ENCODE results near the gene SIGLEC9. TPM values are rescaled to one million over a fixed set of nuclear protein-coding genes. Genes with fewer than 3 reads are reported as not detected.

Gene SIGLEC9
- total RNA-seq, 4 donors from 2014 or later: 5.5 to 34.7 (median 11.3) TPM

DNA sequence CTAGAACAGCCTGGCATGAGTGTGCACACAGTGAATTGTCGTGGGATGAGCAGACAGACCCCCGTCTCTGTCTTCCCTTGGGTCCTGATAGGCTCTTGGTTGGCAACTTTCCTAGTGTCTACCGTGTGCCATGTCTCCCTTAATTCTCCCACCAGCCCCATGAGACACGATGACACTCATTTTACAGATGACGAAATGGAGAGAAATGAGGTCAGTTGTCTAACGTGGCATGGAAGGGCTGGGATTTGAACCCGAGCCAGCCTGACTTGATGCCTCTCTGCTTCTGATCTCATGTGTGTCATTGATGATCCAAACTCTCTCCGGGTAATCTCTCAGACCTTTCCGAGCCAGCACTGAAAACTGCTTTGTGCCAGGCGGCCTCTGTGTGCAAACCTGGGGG lies 33.6 kb upstream of the SIGLEC9 start:
- TF ChIP-seq, protein P1, sequence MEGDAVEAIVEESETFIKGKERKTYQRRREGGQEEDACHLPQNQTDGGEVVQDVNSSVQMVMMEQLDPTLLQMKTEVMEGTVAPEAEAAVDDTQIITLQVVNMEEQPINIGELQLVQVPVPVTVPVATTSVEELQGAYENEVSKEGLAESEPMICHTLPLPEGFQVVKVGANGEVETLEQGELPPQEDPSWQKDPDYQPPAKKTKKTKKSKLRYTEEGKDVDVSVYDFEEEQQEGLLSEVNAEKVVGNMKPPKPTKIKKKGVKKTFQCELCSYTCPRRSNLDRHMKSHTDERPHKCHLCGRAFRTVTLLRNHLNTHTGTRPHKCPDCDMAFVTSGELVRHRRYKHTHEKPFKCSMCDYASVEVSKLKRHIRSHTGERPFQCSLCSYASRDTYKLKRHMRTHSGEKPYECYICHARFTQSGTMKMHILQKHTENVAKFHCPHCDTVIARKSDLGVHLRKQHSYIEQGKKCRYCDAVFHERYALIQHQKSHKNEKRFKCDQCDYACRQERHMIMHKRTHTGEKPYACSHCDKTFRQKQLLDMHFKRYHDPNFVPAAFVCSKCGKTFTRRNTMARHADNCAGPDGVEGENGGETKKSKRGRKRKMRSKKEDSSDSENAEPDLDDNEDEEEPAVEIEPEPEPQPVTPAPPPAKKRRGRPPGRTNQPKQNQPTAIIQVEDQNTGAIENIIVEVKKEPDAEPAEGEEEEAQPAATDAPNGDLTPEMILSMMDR (IDR thresholded peaks at IDR 0.05; ENCODE audit: low read depth): no peak

DNA sequence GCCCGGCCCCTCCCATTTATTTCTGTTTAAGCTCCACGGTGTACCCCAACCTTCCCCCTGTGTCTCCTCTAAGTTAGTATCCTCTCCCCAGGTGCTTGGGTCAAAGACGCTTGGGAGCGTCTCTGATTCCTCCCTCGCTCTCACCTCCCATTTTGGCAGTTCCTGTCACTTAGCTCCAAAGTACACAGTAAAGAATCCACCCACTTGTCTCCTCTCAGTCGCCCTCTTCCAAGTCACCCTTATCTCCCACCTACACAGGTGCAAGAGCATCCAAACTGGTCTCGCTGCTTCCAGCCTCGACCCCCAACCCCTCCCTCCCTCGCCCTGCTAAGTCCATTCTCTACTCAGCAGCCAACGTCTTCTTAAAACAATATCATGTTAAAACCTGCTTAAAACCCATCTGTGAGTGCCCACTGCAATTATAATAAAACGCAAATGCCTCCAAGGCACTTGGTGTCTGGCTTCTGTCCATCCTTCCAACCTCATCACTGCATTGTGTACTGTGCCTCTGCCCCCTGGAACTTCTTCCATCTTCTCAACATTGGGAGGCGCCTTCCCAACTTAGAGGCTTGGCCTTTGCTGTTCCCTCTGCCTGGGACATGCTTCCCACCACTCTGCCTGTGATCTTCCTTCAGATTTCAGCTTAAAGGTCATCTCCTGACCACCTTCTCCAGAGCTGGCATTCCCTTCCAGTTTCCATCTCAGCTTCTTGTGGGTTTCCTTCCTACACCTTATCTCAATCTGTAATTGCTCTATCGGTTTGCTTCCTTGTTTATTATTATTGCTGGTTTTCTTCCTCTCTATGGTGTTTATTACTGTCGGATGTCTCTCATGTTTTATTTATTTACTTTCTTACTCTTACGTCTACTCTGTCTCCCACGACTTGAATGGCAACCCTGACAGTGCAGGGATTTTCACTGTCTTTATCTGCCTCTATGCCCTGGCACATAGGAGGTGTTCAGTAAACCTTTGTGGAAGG lies 32.5 kb upstream of the SIGLEC9 start:
- TF ChIP-seq, protein P1 (IDR thresholded peaks at IDR 0.05; ENCODE audit: low read depth): no peak

DNA sequence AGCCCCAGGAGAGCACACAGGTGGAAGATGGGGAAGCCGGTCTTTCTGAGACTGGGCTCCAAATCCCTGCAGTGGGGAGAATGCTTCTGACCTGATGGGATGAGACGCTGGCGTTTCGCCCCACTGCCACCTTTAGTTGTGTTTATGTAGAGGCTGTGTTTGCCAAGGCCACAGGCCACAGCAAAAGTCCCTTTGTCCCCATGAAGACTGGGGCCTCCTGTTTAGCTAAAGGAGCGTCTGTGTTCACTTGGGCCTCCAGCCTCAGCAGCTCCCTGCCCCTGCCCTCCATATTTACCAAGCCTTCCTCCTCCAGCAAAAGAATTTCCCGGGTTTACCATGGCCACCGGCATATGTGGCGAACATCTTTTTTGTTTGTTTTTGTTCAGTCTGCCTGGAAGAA lies 31.6 kb upstream of the SIGLEC9 start:
- TF ChIP-seq, protein P1 (IDR thresholded peaks at IDR 0.05; ENCODE audit: low read depth): no peak

DNA sequence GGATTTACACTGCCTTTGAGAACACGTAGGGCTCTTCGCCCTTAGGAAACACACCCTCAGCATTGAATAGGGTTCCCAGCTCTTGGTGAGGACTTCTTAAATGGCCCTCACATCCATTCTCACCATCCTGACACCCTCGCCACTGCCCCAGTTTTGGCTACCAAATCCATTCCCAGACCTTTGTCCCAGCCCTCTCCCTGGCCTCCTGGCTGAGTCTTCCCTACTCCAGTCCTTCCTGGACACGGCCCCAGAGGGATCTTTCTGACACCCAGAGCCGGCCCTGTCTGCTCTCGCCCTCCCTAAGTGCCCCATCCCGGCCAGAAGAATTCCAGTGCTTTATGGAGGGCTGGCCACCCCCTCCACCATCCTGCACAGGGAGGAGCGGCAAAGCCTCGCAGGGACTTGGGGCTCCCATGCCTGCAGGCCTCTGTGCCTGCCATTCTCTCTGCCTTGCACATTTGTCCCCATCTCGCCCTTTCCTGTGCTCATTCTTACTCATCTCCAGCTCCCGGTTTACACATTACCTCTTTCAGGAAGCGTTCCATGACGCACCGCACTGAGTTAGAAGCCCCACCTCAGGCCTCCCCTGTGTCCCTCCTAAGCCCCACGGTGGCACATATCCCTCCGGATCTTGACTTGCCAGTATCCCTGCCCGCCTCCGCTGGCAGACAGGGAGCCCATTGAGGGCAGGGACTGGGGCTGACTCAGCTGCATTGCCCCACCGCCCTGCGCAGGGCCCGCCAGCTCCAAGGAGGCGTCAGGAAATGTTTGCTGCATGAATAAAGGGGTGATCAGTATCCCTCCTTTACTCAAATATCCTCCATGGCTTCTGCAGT lies 31.0 kb upstream of the SIGLEC9 start:
- TF ChIP-seq, protein P1 (IDR thresholded peaks at IDR 0.05; ENCODE audit: low read depth): no peak

DNA sequence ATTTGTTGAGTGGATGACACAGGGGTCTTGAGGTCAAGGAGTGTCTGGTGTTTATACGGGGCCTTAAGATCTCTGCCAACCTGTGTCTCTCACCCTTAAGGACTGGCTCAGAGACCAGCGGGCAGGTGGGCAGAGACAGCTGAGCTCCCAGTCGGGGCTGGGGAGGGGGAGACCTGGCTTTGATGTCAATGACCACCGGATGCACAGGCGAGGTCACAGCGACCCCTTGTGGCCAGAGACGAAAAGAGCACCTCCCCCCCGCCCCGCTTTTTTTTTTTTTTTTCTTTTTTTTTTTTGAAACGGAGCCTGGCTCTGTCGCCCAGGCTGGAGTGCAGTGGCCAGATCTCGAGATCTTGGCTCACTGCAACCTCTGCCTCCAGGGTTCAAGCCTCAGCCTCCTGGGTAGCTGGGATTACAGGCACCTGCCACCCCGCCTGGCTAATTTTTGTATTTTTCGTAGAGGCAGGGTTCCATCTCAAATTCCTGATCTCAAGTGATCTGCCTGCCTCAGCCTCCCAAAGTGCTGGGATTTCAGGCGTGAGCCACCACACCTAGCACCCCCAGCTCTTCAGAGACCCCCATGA lies 29.9 kb upstream of the SIGLEC9 start:
- TF ChIP-seq, protein P1 (IDR thresholded peaks at IDR 0.05; ENCODE audit: low read depth): no peak

DNA sequence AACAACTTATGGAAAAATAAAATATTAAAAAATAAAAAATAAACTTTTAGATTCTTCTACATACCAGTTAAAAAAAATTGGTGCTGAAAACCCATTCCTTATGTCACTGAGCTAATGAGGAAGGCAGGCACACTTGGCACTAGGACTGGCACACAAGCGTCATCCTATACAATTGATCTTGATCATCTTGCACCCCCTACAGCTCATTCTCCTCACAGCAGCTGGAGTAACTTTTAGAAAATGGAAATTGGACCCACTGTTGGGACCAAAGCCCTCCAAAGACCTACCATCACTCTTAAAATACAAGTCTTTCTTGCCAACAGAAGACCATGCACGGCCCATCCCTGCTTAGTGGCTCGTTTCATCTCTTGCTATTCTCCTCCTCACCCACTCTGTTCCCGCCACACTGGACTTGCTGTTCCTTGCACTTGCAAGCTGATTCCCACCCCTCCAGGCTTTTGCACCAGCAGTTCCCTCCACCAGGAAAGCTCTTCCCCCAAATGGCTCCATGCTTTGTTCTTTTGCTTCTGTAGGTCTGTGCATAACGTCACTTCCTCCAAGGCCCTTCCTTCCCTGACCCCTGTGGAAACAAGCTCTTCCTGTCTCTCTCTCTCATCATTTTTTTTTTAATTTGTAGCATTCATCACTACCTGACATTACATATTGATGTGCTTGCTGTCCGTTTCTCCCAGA lies 28.1 kb upstream of the SIGLEC9 start:
- TF ChIP-seq, protein P1 (IDR thresholded peaks at IDR 0.05; ENCODE audit: low read depth): no peak
